Measurements from ENCODE around the gene SPESP1.
"Not testable (repeated sequence)": the region's sequence is repeated elsewhere in the genome, so short reads cannot be mapped to it uniquely, and the experiment has no call there.

SPESP1 gene

DNA sequence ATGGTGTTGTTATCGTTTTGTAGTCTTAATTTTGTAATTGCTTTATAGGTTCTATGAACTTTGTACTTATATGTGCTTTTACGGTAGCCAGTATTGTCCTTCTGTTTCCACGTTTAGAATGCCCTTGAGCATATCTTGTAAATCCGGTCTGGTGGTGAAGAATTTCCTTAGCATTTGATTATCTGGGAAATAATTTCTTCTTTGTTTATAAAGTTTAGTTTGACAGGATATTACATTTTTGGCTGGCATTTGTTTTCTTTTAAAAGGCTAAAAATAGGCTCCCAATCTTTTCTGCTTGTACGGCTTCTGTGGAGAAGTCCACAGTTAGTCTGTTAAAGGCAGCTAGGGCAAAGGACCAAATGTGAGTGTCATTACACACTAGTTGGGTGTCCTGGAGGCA lies 36.7 kb downstream of the SPESP1 start:
- no peak for DNase-seq

DNA sequence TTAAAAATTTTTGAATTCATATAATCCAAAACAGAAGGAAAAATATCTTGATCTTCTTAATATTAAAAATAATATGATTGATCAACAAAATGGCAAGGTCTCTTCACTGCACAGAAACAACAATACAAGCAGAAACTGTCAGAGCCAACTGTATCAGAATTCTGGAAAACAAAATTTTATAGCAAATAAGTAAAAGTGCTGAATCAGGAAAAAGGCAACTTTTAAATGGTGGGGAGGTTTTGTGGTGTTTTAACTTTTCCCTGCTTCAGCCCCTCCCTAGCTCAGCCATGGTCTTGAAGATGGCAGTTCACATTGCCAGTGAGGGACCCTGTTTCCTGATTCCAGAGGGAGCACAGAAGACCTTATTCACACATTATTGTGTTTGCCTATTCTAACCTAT lies 37.6 kb downstream of the SPESP1 start:
- no peak for DNase-seq

DNA sequence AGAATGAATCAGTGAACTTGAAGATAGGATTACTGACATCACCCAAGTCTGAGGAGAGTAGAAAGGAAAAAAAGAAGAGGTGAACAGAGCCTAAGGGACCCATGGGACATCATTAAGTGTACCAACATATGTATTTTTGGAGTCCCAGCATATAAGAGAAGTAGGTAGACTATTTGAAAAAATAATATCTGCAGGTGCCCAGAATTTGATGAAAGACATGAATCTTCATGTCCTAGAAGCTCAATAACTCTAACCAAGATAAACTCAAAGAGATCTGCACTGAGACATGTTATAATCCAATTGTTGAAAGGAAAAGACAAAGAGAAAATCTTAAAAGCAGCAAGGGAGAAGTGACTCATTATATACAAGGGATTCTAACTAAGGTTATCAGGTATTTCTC lies 39.0 kb downstream of the SPESP1 start:
- no peak for DNase-seq

DNA sequence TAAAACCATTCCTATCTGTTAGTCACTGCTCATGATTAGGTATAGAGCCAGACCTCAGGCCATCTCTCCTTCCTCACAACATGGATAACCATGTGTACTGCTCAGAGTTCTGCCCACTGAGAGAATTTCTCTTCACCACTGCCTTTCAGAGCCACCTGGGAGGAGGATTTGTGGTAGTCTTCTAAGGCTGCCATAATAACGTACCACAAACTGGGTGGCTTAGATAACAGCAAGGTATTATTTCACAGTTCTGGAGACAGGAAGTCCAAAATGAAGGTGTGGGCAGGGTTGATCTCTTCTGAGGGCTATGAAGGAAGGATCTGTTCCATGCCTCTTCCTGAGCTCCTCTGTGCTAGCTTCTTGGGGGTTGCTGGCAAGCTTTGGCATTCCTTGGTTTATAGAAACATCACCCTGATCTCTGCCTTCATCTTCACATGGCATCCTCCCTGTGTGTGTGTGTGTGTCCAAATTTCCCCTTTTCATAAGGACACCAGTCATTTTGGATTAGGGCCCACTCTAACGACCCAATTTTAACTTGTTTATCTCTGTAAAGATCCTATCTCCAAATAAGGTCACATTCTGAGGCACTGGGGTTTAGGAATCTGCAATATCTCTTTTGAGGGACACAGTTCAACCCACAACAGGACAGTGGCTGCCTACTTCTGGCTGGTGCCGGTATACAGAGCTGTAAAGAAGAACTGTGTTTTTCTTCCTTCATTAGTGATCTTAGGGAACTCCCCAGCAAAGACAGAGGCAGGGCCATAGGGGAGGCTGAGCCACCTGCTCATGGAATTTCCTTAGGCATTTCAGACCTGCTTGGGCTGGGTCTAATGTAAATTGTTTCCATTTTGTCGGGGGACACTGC lies 42.1 kb downstream of the SPESP1 start:
- DNase-seq = no peak

DNA sequence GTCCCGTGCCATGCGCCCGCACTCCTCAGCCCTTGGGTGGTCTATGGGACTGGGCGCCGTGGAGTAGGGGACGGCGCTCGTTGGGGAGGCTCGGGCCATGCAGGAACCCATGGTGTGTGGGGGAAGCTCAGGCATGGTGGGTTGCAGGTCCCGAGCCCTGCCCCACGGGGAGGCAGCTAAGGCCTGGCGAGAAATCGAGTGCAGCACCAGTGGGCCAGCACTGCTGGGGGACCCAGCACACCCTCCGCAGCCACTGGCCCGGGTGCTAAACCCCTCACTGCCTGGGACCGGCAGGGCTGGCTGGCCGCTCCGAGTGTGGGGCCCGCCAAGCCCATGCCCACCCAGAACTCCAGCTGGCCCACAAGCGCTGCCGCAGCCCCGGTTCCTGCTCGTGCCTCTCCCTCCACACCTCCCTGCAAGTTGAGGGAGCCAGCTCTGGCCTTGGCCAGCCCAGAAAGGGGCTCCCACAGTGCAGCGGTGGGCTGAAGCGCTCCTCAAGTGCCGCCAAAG lies 45.4 kb downstream of the SPESP1 start:
- not testable (repeated sequence) for DNase-seq

DNA sequence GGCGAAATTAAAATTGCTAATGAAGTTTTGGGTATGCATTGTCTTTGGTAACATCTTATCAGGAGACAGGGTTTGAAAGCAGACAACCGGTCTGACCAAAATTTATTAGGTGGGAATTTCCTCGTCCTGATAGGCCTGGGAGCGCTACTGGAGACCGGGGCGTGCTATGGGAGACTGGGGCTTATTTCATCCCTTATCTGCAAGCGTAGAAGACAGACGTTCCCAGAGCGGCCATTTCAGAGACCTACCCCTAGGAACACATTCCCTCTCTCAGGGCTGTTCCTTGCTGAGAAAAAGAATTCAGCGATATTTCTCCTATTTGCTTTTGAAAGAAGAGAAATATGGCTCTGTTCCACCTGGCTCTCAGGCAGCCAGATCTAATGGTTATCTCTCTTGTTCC lies 47.1 kb downstream of the SPESP1 start:
- DNase-seq = not testable (repeated sequence)

DNA sequence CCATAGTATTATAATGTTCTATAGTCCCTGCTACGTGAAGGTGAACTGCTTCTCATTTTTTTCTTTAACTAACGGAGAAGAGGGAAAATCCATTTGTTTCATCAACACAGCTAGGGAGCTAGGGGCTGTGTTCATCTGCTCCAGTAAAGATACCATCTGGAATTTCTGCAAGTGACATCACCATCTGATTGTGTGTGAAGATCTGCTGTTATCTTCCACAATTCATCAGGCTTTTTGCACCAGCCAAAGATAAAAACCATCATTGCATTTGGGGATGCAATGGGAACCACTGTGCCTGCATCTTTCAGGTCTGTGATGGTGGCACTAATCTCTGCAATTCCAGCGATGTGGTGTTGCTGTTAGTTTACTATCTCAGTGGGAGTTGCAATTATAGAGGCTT lies 48.7 kb downstream of the SPESP1 start:
- no peak for DNase-seq

DNA sequence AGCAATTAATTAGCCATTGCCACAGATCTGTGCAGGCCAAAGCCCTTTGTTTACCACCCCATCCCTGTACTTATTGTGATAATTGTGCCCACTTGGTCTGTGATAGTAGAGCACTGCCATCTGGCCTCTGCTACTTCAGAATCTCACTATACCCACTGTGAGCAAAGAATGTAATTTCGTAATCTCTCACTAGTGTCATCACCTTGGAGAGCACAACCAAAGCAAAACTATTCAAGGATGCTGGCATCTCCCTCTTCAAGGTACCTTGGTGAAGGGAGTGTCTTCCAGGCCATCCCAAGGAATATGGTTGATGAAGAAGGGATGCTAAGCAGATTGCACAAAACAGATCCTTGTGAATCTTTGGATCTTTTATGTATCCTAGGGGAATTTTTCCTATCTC lies 49.5 kb downstream of the SPESP1 start:
- no peak for DNase-seq

DNA sequence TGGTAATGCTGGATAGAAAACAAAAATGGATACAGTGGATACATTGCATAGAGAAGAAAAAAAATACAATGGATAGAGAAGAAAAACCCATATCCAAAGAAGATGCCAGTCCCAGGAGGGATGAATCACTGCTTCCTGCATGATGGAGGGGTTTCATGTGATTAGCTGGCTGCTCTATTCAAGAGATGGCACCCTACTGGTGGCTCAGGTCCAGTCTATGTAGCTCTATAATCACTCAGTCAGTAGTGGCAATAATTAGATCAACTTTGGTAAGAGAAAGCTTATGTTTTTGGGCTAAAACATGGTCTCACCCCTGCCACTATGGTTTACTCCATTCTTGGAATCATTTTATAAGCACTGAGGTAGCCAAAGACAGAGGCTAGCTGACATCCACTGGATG lies 50.5 kb downstream of the SPESP1 start:
- DNase-seq = no peak

DNA sequence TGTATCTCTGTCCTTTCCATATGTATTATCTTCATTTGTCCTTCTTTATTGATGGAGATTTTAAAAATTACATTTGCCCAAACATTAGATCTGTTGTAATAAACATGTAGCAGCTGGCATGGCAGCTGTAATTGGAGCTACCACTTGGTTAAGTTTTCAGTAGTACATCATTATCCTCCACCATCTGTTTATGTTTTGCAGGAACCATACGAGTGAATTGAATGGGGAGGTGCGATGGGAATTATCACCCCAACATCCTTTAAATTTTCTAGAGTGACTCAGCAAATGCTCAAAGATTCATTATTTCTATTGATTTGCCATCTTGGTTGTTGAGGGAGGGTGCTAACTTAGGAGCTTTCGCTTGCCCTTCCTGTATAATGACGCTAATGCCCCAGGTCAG lies 51.6 kb downstream of the SPESP1 start:
- no peak for DNase-seq

DNA sequence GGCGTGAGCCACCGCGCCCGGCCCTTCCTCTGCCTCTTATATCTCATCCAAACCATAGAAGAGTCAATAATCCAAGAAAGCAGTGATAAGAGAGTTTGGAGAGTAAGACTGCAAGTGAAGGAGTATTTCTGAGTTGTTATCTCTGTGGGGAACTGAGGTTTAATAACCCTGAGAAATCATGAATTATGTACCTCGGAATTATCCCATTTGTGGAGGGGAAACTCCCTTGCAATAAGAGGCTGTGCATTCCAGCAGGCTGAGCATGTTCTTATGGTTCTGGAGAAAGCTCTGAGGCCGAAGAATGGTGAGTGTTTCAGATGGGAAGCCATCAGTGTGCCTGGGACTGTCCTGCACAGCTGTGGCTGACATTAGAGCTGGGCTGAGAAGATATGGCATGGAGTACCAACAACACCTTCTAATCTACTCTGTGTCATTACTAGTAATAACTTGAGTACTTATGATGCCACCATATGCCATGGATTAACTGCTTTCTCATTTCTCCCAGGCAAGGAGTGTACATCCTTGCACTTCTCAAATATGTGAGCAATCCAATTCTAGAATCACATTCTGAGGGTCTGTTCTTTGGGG lies 52.7 kb downstream of the SPESP1 start:
- DNase-seq = no peak

DNA sequence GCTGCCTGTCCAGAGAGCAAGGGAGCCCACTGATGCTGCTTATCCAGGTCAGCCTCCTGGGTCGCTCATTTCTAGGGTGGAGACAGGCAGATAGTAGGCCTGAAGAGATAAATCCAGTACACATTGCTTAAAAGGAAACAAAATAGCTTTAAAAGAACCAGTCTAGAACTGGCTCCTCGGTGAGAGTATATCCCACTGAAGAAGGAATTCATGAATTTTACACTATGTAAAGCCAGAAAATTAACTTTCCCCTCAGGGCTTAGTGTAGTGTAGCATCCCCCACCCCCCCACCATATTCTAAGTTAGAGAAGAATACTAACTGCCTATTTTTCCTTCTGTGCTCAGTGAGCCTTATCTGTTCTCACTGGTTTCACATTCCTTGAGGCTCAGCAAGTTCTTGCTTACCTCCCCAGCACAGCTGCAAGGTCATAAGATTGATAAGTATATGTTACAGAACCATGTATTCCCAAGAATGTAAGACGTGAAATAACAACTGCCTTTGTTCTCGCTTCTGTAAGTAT lies 53.7 kb downstream of the SPESP1 start:
- DNase-seq = no peak

DNA sequence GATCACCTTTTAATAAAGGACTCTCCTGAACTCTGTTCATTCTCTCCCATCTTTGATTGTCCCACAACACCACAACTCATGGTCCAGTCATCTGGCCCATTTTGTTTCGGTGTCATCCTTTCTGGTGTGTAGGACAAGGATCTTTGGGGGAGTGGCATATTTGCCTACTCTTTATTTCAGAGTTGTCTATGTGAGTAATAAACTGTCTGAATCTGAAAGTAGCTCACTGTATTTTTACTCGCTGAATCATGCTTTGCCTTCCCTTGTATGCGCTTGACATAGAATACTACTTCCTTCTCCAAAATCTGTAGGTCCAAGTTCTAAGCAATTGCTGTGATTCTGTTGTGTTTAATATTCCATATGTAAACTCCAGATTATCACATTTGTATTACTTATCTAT lies 54.3 kb downstream of the SPESP1 start:
- no peak for DNase-seq

DNA sequence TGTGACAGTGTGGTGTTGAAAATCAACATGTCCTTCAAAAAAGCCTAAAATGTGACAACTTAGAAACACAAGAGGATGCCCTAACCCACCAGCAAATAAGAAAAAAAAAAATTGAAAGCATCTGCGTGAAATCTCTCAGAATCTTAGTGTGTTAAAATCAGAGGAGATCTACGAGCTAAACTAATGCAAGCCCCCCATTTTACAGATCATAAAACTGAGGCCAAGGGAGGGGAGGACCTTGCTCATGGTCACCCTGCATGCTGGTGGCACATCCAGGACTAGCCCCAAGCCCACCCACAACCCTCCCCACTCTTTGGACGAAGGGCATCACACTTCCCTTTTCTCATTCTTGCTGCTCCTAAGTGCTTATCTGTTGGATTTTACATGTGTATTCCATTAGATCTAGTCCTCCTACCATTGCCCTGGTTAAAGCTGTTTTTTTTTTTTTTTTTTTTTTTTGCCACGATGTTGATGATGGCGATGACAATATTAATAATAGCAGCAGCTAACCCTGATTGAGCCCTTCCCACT lies 55.1 kb downstream of the SPESP1 start:
- no peak for DNase-seq

DNA sequence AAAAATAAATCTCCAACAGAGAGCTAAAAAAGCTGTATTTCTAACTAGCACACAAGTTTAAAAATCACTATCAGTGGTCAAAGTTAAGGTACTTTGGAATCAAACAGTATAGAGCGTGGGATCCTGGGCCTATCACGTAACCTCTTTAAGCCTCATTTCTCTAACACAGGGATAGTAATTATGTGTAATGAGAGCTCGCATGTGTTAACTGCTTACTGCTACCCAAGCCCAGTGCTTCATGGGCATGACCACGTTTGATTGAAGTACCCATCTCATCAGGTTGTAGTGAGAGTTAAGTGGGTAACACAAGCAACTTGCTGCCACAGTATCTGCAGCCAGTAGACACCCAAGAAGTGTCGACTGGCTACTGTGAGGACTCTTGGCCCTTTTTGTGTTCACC lies 56.0 kb downstream of the SPESP1 start:
- DNase-seq = no peak

DNA sequence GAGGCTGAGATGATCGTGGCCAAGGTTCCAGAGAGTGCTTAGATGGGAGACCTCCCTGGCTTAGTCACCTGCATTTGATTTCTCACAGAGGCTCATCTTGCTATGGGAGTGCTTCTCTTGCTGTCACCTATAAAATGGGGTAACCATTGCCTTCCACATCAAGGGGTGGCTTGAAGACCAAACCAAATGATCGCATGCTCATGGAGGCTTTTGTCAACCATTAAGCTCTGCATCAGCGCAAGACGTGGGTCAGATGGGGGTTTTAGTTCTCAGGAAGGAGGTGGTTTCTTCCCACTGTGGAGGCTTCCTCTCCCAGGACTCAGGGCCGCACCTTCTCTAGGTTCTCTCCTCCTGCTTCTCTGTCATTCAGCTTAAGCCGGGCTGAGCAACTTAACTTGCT lies 56.8 kb downstream of the SPESP1 start:
- no peak for DNase-seq

DNA sequence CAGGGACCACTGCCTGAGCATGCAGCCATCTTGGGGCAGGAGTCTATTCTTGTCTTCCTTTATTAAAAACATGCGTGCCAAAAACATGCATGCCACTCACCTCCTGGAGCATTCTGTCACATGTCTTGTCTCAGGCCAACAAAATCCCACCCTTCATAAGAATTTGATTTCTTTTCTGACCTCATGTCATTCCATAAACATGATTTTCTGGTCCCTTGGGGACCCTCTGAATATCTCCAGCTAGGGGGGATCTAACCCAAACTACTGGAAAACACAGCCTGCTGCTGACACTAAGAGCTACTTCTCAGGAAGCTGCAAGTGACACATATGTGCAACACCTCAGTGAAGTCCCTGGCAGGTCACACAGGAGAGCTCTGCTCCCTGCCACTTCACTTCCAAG lies 57.4 kb downstream of the SPESP1 start:
- DNase-seq = no peak

DNA sequence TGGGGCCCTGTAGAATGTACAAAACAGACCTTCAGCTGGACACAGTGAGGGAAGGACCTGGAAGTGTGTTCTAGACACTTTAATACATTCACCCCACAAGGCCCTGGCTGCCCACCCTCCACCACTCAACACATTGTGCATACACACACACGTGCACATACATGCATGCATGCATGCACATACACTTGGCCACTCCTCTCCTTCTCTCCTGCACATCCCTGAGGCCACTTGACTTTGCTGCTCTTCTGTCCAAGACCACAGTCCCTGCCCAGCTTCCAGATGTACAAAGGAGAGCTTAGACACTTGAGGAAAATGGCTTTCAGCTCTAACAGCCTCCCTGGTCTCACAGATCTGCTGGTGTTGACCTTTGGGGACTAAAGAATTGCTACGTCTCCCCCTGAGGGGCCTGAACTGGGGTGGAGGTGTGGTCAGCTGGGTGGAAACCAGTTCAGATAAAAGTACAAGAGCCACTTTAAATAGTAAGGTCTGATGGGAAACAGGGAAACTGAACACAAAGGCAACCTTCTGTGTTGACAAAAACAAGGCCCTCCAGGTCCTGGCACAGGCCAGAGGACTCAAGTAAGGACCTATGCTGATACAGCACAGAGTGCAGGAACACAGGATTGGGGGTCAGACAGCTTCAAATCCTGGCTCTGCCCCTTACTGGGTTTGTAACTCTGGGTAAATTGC lies 59.4 kb downstream of the SPESP1 start:
- DNase-seq = no peak

DNA sequence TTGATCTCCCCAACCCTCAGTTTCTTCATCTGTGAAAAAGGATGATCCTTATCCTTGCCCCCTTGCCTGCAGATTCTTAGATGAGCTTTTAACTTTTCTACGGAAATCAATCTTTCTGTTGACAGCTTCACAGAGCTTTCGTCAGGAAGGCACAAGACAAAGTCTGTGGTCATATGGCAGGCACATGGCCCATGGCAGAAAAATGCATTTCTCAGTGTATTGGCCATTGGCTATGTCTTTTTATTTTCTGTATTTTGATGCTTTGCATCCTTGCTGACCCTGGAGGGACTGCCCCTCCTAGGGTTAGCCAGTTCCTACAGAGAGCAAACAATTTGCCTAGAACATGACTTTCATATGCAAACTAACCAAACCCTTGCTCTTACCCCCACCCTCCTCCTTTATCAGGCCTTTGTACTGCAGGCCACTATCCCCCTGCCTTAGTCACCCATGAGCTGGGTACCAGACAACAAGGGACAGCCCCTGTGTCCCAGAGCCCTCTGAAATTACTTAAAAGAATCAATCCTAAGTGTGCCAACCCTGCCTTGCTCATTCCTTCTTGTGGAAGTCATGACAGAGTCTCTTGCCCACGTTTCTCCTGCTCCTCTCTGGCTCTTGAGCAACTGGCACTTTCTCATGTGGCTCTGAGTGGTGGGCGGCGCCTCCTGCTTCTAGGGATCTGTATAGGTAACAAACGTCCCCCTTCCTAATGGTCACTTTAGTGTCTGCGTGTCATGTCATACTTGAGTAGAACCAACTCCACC lies 60.1 kb downstream of the SPESP1 start:
- DNase-seq = no peak

DNA sequence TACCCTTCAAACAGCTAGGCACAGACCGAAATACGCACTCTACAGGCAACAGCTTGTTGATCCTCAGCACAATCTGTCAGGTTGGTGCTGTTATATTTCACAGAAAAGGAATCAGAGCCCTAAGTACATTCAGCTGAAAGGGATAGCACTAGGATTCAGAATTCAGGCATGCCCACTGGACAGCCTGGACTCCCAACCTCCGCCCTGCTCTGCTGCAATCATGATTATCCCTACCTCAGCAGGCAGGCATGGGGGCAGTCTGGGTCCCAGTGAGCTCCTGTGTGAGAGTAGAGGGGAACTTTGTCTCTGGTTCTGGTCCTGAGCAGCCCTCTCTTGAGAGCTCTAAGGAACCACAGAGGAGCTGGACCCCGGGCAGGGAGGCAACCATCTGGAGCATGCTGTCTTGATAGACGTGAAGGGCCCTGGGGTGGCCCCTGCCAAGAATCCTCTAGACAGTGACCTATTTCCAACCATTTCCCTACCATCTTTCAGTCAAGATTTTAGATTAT lies 60.7 kb downstream of the SPESP1 start:
- no peak for DNase-seq

DNA sequence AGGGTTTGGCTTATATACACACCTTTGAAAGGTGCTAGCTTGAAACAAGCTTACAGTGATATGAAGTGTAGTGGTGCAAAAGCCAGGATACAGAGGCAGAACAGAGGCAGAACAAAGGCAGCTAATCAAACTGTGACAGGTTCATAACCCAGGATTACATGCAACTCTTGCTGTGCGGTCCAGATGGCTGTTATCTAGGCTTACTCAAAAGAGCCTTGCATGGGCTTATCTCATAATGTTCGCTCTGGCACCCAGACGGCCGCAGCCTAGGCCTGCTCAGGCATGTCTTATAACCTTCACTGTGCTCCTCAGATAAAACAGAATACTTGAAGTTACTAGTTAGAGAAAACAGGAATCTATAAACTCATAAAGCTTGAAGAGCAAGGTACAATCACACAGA lies 61.4 kb downstream of the SPESP1 start:
- DNase-seq = no peak

DNA sequence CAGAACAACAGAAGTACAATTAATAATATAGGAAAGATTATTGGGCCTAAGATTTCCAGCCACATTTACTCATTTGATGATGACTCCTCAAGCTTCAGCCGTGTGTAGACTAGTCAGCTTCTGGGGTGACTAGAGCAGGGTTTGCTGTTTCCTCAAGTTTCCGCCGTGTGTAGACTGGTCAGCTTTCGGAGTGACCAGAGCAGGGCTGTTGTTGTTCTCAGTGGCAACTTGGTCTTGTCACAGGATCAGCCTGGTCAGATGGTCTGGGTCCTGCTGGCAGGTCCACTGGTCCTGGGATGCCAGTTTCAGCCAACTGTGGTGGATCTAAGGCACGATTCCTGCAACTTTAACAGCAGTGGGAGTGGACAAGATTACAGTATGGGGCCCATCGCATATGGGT lies 62.4 kb downstream of the SPESP1 start:
- DNase-seq = no peak

DNA sequence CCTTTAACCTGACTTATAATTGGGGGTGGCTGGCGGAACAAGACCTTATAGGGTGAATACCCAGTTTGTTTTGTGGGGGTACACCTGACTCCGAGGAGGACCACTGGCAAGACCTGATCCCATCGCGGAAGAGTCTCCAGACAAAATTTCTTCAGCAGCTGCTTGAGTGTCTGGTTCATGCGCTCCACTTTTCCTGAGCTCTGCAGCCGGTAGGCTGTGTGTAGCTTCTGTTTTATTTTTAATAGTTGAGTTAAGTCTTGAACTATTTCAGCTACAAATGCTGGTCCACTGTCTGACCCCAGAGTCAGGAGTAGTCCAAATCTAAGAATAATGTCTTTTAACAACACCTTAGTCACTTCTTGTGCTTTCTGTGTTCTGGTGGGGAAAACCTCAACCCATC lies 63.0 kb downstream of the SPESP1 start:
- no peak for DNase-seq

All from SHP77 treated with DMSO at 0.1 percent for 48 hours (cell line).